SK-N-SH treated with all-trans-retinoic acid at 6 μM for 48 hours (cell line): ENCODE measurements around the gene C19orf53.

Experiments used
- ATAC-seq: fragments of 200-7000 bp; cut with Tn5 transposase; 3 replicates; pipeline ENCODE4 v1.9.1; 2020; ENCODE audit warnings: mild to moderate bottlenecking, moderate library complexity
- ARNTL ChIP-seq: fragments of 450-650 bp; formaldehyde crosslinking; IDR thresholded peaks from 2 replicates; pipeline ENCODE4 v1.5.0; 2020; ENCODE audit warnings: low read depth, mild to moderate bottlenecking, moderate library complexity, borderline replicate concordance
- BACH2 ChIP-seq: fragments of 250-450 bp; sonication (Bioruptor Pico); IDR thresholded peaks from 2 replicates; pipeline ENCODE4 v1.9.0; 2021; ENCODE audit warnings: mild to moderate bottlenecking, borderline replicate concordance
- CREB5 ChIP-seq: fragments of 250-450 bp; sonication (Bioruptor Pico); IDR thresholded peaks from 2 replicates; pipeline ENCODE4 v1.5.1; 2020; ENCODE audit warnings: low read depth, mild to moderate bottlenecking, moderate library complexity
- CSDC2 ChIP-seq: fragments of 250-450 bp; sonication (Bioruptor Pico); IDR thresholded peaks from 2 replicates; pipeline ENCODE4 v1.5.0; 2020; ENCODE audit warnings: mild to moderate bottlenecking, moderate library complexity
- ESRRG ChIP-seq: fragments of 250-450 bp; sonication (Bioruptor Pico); IDR thresholded peaks from 2 replicates; pipeline ENCODE4 v1.6.1; 2021; ENCODE audit warnings: mild to moderate bottlenecking
- GLIS3 ChIP-seq: fragments of 250-450 bp; sonication (Bioruptor Pico); IDR thresholded peaks from 2 replicates; pipeline ENCODE4 v1.5.0; 2020; ENCODE audit warnings: mild to moderate bottlenecking, moderate library complexity
- ISL1 ChIP-seq: fragments of 250-450 bp; sonication (Bioruptor Pico); IDR thresholded peaks from 2 replicates; pipeline ENCODE4 v2.1.2; 2022; ENCODE audit warnings: mild to moderate bottlenecking, moderate library complexity
- OSR1 ChIP-seq: fragments of 250-450 bp; sonication (Bioruptor Pico); IDR thresholded peaks from 2 replicates; pipeline ENCODE4 v1.8.0; 2022; ENCODE audit warnings: moderate library complexity, mild to moderate bottlenecking, inconsistent platforms
- PATZ1 ChIP-seq: fragments of 250-450 bp; sonication (Bioruptor Pico); IDR thresholded peaks from 2 replicates; pipeline ENCODE4 v1.8.0; 2020; ENCODE audit warnings: mild to moderate bottlenecking, moderate library complexity, borderline replicate concordance
- POU6F1 ChIP-seq: fragments of 250-450 bp; sonication (Bioruptor Pico); IDR thresholded peaks from 2 replicates; pipeline ENCODE4 v1.8.0; 2021; ENCODE audit warnings: low read depth, mild to moderate bottlenecking, moderate library complexity, borderline replicate concordance
- PPARA ChIP-seq: fragments of 250-450 bp; sonication (Bioruptor Pico); IDR thresholded peaks from 2 replicates; pipeline ENCODE4 v1.5.0; 2020; ENCODE audit warnings: mild to moderate bottlenecking, borderline replicate concordance
- RARB ChIP-seq: fragments of 250-450 bp; sonication (Bioruptor Pico); IDR thresholded peaks from 2 replicates; pipeline ENCODE4 v1.8.0; 2021; ENCODE audit warnings: mild to moderate bottlenecking, moderate library complexity
- SNAI2 ChIP-seq: fragments of 250-450 bp; sonication (Bioruptor Pico); IDR thresholded peaks from 2 replicates; pipeline ENCODE4 v1.5.0; 2020; ENCODE audit warnings: mild to moderate bottlenecking, moderate library complexity
- TCF4 ChIP-seq: fragments of 250-450 bp; sonication (Bioruptor Pico); IDR thresholded peaks from 2 replicates; pipeline ENCODE4 v1.8.0; 2021; ENCODE audit warnings: mild to moderate bottlenecking, moderate library complexity, borderline replicate concordance
- TOX ChIP-seq: fragments of 250-450 bp; sonication (Bioruptor Pico); IDR thresholded peaks from 2 replicates; pipeline ENCODE4 v1.8.0; 2021; ENCODE audit warnings: mild to moderate bottlenecking, moderate library complexity, borderline replicate concordance
- TSHZ2 ChIP-seq: fragments of 250-450 bp; sonication (Bioruptor Pico); IDR thresholded peaks from 2 replicates; pipeline ENCODE4 v1.5.0; 2020; ENCODE audit warnings: mild to moderate bottlenecking, moderate library complexity
- ZC3H10 ChIP-seq: fragments of 250-450 bp; sonication (Bioruptor Pico); IDR thresholded peaks from 2 replicates; pipeline ENCODE4 v1.5.1; 2021; ENCODE audit warnings: mild to moderate bottlenecking, moderate library complexity
- ZNF565 ChIP-seq: fragments of 450-650 bp; formaldehyde crosslinking; conservative IDR thresholded peaks from 2 replicates; pipeline ENCODE4 v1.5.0; 2020; ENCODE audit warnings: low read depth, mild to moderate bottlenecking, moderate library complexity
- ZNF70 ChIP-seq: fragments of 450-650 bp; formaldehyde crosslinking; IDR thresholded peaks from 2 replicates; pipeline ENCODE4 v1.5.0; 2020; ENCODE audit warnings: mild to moderate bottlenecking, moderate library complexity
- ZNF8 ChIP-seq: fragments of 450-650 bp; formaldehyde crosslinking; IDR thresholded peaks from 2 replicates; pipeline ENCODE4 v1.5.0; 2020; ENCODE audit warnings: mild to moderate bottlenecking, moderate library complexity

Gene C19orf53

GRCh38 chr19:13761423-13761822 lies 12.8 kb upstream of the C19orf53 start:
- no peak for TF ChIP-seq ZNF8
- TF ChIP-seq, all 23 proteins: peak for 0
- no peak for ATAC-seq

GRCh38 chr19:13762635-13763235 lies 11.5 kb upstream of the C19orf53 start:
- no peak for ATAC-seq
- TF ChIP-seq PPARA (CRISPR knock-in tag) (no peak), ARNTL (CRISPR knock-in tag) (no peak), CREB5 (no peak)

GRCh38 chr19:13763265-13763664 lies 11.0 kb upstream of the C19orf53 start:
- TF ChIP-seq ZNF565 (CRISPR knock-in tag) = no peak
- no peak for TF ChIP-seq BACH2 (CRISPR knock-in tag)
- no peak for TF ChIP-seq ZNF70
- TF ChIP-seq ISL1 = no peak
- TF ChIP-seq GLIS3 (CRISPR knock-in tag) = no peak
- no peak for TF ChIP-seq PPARA (CRISPR knock-in tag)
- TF ChIP-seq SNAI2 (CRISPR knock-in tag) = no peak
- TF ChIP-seq RARB (CRISPR knock-in tag) = no peak
- no peak for TF ChIP-seq ARNTL (CRISPR knock-in tag)
- no peak for TF ChIP-seq ESRRG (CRISPR knock-in tag)
- no peak for TF ChIP-seq CSDC2 (CRISPR knock-in tag)
- TF ChIP-seq TOX = no peak
- no peak for TF ChIP-seq PATZ1 (CRISPR knock-in tag)
- TF ChIP-seq TSHZ2 (CRISPR knock-in tag) = no peak
- no peak for TF ChIP-seq ZC3H10 (CRISPR knock-in tag)
- TF ChIP-seq TCF4 (CRISPR knock-in tag) = no peak
- no peak for TF ChIP-seq CREB5
- no peak for TF ChIP-seq OSR1
- no peak for TF ChIP-seq POU6F1 (CRISPR knock-in tag)
- no peak for ATAC-seq
